ENCODE data around the gene SPTBN4.

Gene SPTBN4

DNA sequence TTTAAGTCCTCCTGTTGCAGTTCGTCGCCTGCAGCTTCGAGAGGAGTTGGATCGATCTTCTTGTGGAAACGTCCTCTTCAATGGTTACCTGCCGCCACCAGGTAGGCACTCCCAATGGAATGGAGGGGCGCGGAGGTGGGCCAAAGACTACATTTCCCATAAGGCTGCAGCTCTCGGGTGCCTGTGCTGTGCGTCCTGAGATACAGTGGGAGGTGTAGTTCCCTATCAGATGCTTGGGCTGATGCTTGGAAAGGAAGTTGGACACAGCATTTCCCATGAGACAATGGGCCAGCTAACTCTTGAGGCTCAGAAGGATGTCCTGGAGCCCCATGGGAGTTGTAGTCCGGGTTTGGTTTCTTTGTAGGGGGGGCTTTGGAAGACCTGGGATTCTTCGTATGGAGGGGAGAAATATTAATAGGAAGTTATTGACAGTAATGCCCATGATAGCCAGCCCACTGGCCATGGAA is 111.7 kb downstream of the SPTBN4 start:
- Histone ChIP-seq H3K79me2 (ENCODE audit: insufficient read depth, low read depth) (no peaks in the 10 kb centered on the region), H3K9ac (no peak overlapping the region), H2AFZ (ENCODE audit: low read depth) (no peak overlapping the region), H3K36me3 (ENCODE audit: insufficient read depth) (no peaks in the 10 kb centered on the region; the same call in 1 of the 2 replicates), H3K4me2 (no peak overlapping the region), H4K20me1 (ENCODE audit: insufficient read depth) (no peaks in the 10 kb centered on the region), H3K27me3 (ENCODE audit: insufficient read depth, low read depth) (no peaks in the 10 kb centered on the region), H3K4me3 (IDR thresholded peaks at IDR 0.05; ENCODE audit: insufficient read depth, low read depth, low read length) (no peak overlapping the region), H3K27ac (no peak overlapping the region), H3K4me1 (ENCODE audit: low read depth, poor library complexity, severe bottlenecking) (peaks cover 13% of the 10 kb centered on the region)
- TF ChIP-seq, protein P1, sequence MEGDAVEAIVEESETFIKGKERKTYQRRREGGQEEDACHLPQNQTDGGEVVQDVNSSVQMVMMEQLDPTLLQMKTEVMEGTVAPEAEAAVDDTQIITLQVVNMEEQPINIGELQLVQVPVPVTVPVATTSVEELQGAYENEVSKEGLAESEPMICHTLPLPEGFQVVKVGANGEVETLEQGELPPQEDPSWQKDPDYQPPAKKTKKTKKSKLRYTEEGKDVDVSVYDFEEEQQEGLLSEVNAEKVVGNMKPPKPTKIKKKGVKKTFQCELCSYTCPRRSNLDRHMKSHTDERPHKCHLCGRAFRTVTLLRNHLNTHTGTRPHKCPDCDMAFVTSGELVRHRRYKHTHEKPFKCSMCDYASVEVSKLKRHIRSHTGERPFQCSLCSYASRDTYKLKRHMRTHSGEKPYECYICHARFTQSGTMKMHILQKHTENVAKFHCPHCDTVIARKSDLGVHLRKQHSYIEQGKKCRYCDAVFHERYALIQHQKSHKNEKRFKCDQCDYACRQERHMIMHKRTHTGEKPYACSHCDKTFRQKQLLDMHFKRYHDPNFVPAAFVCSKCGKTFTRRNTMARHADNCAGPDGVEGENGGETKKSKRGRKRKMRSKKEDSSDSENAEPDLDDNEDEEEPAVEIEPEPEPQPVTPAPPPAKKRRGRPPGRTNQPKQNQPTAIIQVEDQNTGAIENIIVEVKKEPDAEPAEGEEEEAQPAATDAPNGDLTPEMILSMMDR (conservative IDR thresholded peaks at IDR 0.05; ENCODE audit: low read depth, low read length) = no peak

DNA sequence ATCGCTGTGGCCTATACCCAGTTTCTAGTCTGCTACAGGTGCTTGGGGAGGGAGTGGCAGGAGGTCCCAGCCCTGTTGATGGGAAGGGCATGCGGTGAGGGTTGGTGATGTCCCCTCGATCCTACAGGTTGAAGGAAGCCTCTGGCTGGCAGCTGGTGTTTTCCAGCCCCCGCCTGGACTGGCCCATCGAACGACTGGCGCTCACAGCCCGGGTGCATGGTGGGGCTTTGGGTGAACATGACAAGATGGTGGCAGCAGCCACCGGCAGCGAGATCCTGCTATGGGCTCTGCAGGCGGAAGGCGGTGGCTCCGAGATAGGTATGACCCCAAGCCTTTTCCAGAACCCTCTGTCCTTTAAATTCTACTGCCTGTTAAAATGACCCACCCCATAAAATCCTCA is 113.8 kb downstream of the SPTBN4 start:
- Histone ChIP-seq H3K79me2 (ENCODE audit: insufficient read depth, low read depth) (no peaks in the 10 kb centered on the region), H3K4me1 (ENCODE audit: low read depth, poor library complexity, severe bottlenecking) (peaks cover 13% of the 10 kb centered on the region), H3K4me3 (IDR thresholded peaks at IDR 0.05; ENCODE audit: insufficient read depth, low read depth, low read length) (no peak overlapping the region), H3K27ac (no peak overlapping the region), H3K36me3 (ENCODE audit: insufficient read depth) (no peaks in the 10 kb centered on the region; the same call in 1 of the 2 replicates), H2AFZ (ENCODE audit: low read depth) (no peak overlapping the region), H3K4me2 (no peak overlapping the region), H3K27me3 (ENCODE audit: insufficient read depth, low read depth) (no peaks in the 10 kb centered on the region), H4K20me1 (ENCODE audit: insufficient read depth) (no peaks in the 10 kb centered on the region), H3K9ac (no peak overlapping the region)
- TF ChIP-seq, protein P1 (conservative IDR thresholded peaks at IDR 0.05; ENCODE audit: low read depth, low read length) = no peak

DNA sequence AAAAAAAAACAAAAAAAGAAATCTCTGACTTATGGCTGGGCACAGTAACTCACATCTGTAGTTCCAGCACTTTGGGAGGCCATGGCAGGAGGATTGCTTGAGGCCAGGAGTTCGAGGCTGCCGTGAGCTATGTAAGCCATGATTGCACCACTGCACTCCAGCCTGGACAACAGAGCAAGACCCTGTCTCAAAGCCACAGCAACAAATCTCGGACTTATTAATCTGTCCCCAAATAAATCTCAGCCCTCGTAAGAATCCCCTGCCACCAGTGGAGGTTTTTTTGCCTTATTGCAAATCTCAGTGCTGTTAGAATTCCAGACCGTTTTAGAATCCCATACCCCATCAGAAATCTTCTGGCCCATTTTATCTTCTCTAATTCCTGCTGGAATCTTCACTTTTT is 114.7 kb downstream of the SPTBN4 start:
- Histone ChIP-seq H3K4me2 (no peak overlapping the region), H4K20me1 (ENCODE audit: insufficient read depth) (no peaks in the 10 kb centered on the region), H3K27me3 (ENCODE audit: insufficient read depth, low read depth) (no peaks in the 10 kb centered on the region), H2AFZ (ENCODE audit: low read depth) (no peak overlapping the region), H3K9ac (no peak overlapping the region), H3K79me2 (ENCODE audit: insufficient read depth, low read depth) (no peaks in the 10 kb centered on the region), H3K36me3 (ENCODE audit: insufficient read depth) (no peaks in the 10 kb centered on the region; the same call in 1 of the 2 replicates), H3K4me3 (IDR thresholded peaks at IDR 0.05; ENCODE audit: insufficient read depth, low read depth, low read length) (no peak overlapping the region), H3K4me1 (ENCODE audit: low read depth, poor library complexity, severe bottlenecking) (peaks cover 13% of the 10 kb centered on the region), H3K27ac (no peak overlapping the region)
- TF ChIP-seq, protein P1 (conservative IDR thresholded peaks at IDR 0.05; ENCODE audit: low read depth, low read length) = no peak

DNA sequence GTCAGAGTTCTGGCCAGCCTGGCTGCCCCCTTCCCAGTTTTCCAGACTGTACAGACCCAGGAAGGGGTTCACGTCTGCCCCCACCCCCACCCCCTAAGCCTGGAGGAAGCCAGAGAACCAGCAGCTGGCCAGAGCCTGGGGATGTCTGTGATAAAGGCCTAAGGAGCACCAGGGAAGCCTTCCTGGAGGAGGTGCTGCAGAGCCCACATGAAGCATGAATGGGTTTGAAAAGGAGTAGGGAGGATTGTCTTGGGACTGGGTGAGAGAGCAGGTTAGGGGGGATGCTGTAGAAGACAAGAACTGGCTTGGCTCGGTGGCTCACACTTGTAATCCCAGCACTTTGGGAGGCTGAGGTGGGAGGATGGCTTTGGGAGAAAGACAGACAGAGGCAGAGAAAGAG is 115.7 kb downstream of the SPTBN4 start:
- Histone ChIP-seq H4K20me1 (ENCODE audit: insufficient read depth) (no peaks in the 10 kb centered on the region), H3K4me3 (IDR thresholded peaks at IDR 0.05; ENCODE audit: insufficient read depth, low read depth, low read length) (no peak overlapping the region), H3K27ac (no peak overlapping the region), H3K79me2 (ENCODE audit: insufficient read depth, low read depth) (no peaks in the 10 kb centered on the region), H3K9ac (no peak overlapping the region), H3K4me2 (no peak overlapping the region), H2AFZ (ENCODE audit: low read depth) (no peak overlapping the region), H3K36me3 (ENCODE audit: insufficient read depth) (no peaks in the 10 kb centered on the region; the same call in 1 of the 2 replicates), H3K27me3 (ENCODE audit: insufficient read depth, low read depth) (no peaks in the 10 kb centered on the region), H3K4me1 (ENCODE audit: low read depth, poor library complexity, severe bottlenecking) (peaks cover 9% of the 10 kb centered on the region)
- TF ChIP-seq, protein P1 (conservative IDR thresholded peaks at IDR 0.05; ENCODE audit: low read depth, low read length) = no peak
